GM12875 (cell line): Measurements from ENCODE around the gene PRKD1.

Experiments used
- H3K4me3 ChIP-seq: one replicate; pipeline ENCODE4 v1.5.1; 2011; ENCODE audit warnings: low read depth, low read length, control low read depth
- TF ChIP-seq, protein P1 (sequence below): IDR thresholded peaks from 2 replicates; pipeline ENCODE4 v1.5.1; 2011; ENCODE audit warnings: low read depth, mild to moderate bottlenecking, control low read depth, inconsistent platforms, low read length, moderate library complexity, borderline replicate concordance; ENCODE audit not compliant: insufficient read depth

The PRKD1 gene

DNA sequence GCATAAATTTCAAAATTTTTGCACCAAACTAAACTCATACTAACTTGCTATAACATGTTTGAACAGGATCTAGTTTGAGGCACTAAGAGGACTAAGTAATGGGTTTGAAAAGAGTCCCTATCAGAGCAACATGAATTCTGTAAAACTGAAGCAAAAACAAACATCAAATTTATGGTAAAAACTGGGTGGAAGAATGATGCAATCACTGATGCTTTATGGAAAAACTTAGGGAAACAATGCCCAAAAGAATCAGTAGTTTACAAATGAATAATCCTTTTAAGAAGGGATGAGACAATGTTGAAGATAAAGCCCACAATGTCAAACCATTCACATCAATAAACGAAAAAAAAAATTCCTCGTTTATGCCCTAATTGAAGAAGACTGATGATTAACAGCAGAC is 88.9 kb downstream of the PRKD1 start:
- TF ChIP-seq, protein P1, sequence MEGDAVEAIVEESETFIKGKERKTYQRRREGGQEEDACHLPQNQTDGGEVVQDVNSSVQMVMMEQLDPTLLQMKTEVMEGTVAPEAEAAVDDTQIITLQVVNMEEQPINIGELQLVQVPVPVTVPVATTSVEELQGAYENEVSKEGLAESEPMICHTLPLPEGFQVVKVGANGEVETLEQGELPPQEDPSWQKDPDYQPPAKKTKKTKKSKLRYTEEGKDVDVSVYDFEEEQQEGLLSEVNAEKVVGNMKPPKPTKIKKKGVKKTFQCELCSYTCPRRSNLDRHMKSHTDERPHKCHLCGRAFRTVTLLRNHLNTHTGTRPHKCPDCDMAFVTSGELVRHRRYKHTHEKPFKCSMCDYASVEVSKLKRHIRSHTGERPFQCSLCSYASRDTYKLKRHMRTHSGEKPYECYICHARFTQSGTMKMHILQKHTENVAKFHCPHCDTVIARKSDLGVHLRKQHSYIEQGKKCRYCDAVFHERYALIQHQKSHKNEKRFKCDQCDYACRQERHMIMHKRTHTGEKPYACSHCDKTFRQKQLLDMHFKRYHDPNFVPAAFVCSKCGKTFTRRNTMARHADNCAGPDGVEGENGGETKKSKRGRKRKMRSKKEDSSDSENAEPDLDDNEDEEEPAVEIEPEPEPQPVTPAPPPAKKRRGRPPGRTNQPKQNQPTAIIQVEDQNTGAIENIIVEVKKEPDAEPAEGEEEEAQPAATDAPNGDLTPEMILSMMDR = no peak
- no peak overlapping the region for H3K4me3 ChIP-seq

DNA sequence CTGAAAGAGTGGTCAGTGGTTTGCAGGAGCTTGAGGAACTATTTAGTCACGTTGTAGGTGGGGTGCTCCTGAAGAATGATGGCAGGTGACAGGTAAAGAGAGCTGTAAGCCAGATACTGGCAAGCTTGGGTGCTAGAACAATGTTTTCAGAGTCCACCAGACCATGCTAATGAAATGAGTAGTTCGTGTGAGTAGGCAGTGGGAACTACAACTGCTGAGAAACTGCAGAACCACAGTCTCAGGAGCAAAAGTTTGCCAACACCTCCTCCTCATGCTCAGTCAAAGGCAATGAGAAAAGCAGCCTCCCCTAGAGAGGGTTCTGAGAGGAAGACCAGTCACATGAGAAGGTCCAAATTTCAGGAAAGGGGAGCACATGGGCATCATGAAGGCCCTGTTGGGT is 91.3 kb downstream of the PRKD1 start:
- H3K4me3 ChIP-seq = no peak overlapping the region
- TF ChIP-seq, protein P1 = no peak

DNA sequence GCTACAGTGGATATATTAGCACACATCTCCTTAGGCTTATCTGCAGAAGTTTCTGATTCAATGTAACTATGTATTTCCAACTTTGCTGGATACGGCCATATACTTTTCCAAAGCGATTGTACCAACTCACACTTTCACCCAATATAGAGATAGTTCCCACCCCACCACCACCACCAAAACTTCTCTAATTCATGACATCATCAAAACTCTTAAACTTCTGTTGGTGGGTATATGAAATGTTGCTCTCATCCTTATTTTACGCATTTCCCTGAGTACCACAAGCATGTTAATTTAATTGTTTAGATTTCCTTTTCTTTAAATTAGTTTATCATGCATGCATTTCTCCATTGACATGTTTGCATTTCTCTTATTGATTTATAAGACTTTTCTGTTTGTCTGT is 95.6 kb downstream of the PRKD1 start:
- TF ChIP-seq, protein P1 = no peak
- no peak overlapping the region for H3K4me3 ChIP-seq

DNA sequence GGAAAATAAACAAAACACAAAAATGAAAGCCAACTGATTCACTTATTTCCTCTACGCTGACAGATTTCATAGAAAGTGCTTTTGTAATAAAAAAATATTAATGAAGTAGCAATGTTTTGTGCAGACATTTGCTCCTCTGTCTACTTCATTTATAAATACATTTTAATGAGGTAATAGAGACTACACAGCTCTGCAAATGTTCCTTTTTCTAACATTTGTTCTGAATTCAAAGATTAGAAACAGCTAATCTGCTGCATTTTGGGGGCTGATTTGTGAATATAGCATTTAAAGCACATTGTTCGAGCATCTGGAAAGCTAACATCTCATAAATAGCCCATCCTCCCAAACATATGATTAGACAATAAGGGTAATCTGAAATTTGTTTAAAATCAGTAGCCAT is 97.8 kb downstream of the PRKD1 start:
- H3K4me3 ChIP-seq = no peak overlapping the region
- TF ChIP-seq, protein P1 = no peak

DNA sequence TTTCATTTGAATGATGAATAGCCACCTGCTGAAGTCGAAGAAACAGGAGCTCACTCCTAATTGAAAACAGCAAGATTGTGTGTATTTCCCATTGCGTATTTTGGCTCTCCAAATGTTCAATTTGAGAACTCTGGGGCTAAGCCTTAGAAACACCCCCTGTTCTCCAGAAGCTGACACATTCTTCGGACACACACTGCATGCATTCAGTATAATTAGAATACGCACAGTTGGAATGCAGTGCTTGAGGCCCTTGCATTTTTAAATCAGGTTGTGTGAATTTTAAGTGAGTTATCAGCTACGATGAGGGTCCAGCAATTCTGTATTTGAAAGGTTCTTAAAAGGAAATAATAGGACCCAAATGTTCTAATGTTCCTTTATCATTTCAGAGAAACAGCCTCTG is 103.8 kb downstream of the PRKD1 start:
- TF ChIP-seq, protein P1 = no peak
- H3K4me3 ChIP-seq = no peak overlapping the region

DNA sequence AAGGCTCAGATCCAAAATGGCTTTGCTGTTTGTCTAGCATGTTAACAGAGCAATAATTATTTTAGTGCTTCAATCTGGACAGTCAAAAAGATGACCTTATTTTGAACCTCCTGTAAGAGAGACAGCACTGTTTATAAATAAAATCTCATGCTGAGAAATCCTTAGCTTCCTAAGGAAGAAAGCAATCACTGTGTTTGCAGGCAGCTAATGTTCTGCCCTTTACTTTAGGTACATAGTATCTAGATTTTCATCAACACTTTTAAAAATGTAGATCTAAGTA is 105.3 kb downstream of the PRKD1 start:
- no peak overlapping the region for H3K4me3 ChIP-seq
- TF ChIP-seq, protein P1 = no peak

DNA sequence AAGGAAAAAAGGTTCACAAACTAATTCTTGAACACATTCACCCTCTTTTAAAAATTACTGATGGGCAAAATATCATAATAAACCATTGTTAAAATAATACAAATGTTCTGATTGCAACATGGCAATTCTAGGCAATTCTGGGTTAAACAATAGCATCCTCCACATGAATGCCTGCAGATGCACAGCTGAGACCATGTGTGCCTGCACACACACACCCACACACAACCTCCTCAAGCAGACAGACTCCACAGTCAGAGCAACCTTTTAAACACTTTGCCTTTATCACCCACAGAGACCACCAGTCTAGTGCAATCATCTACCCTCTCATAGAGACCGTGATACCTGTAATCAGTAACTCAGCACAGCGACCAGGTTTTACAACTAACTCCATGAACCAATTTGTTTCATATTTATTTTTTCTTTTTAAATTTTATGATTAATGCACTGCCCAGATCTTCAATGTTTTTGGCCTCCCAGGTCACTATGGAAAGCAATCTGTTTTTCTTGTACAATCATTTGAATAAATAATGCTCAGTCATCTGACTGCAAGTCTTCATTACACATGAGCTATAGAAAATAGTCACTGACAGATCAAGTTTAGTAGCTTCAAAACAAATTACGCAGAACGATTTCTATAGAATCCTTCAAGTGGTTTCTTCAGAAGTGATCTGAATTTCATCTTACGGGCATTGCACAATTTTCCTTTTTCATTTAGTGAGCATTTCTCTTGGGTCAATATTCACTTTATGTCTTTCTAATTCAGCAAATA is 105.8 kb downstream of the PRKD1 start:
- TF ChIP-seq, protein P1 = no peak
- no peak overlapping the region for H3K4me3 ChIP-seq
